ENCODE data around the gene TMEM184A. TPM values are rescaled to one million over a fixed set of nuclear protein-coding genes. Genes with fewer than 3 reads are reported as not detected.
A peak's percentile ranks its signal among the peaks of the same experiment; 100 is the strongest.
"Not testable (repeated sequence)": the region's sequence is repeated elsewhere in the genome, so short reads cannot be mapped to it uniquely, and the experiment has no call there.

Gene TMEM184A
- total RNA-seq, 4 donors from 2014 or later = 0.66 to 2.5 TPM; not detected in 2

DNA sequence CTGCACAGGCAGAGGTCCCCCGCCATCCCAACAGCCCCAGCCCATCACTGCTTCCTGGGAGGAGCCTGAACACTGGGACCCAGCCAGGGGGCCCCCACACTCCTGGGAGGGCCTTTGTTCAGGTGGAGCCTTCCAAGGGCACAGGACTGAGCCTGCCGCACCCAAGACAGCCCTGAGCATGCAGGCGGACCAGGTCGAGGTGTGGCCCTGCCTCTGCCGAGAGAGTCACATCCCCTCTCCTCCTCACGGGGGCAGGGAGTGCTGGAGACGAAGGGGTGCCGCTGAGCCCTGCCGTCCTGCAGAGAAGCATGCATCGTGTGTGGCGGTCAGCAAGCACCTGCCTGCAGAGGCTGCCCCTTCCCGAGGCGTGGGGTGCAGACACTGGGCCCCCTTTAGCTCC lies 32.8 kb downstream of the TMEM184A start:
- WGBS, 2 donors = 42 to 53% methylated on average over 2 of the region's 13 CpGs
- peaks cover 0 to 7% of the 10 kb centered on the region in 2 donors for H3K27me3 ChIP-seq
- DNase-seq (ENCODE audit: low spot score in 2 of 2) = no peak

GRCh38 chr7:1521456-1521855 lies 34.5 kb downstream of the TMEM184A start:
- Histone ChIP-seq H3K4me3 (no peak overlapping the region), H3K27me3 (peaks cover 0 to 7% of the 10 kb centered on the region in 2 donors), H3K27ac (no peak overlapping the region), H3K36me3 (no peaks in the 10 kb centered on the region), H3K4me1 (no peaks in the 10 kb centered on the region), H3K9me3 (peaks cover 0 to 9% (median 0%) of the 10 kb centered on the region in 4 donors)
- DNase-seq (ENCODE audit: low spot score in 2 of 2) = no peak
- WGBS, 2 donors = 83 to 86% methylated on average over 11 of the region's 11 CpGs
- TF ChIP-seq EP300 (IDR thresholded peaks at IDR 0.05) (no peak), POLR2A (IDR thresholded peaks at IDR 0.05) (no peak)
- TF ChIP-seq, protein P1, sequence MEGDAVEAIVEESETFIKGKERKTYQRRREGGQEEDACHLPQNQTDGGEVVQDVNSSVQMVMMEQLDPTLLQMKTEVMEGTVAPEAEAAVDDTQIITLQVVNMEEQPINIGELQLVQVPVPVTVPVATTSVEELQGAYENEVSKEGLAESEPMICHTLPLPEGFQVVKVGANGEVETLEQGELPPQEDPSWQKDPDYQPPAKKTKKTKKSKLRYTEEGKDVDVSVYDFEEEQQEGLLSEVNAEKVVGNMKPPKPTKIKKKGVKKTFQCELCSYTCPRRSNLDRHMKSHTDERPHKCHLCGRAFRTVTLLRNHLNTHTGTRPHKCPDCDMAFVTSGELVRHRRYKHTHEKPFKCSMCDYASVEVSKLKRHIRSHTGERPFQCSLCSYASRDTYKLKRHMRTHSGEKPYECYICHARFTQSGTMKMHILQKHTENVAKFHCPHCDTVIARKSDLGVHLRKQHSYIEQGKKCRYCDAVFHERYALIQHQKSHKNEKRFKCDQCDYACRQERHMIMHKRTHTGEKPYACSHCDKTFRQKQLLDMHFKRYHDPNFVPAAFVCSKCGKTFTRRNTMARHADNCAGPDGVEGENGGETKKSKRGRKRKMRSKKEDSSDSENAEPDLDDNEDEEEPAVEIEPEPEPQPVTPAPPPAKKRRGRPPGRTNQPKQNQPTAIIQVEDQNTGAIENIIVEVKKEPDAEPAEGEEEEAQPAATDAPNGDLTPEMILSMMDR (IDR thresholded peaks at IDR 0.05) = no peak

More for the DNA sequence above, 32.8 kb downstream of the TMEM184A start:
- no peaks in the 10 kb centered on the region for H3K36me3 ChIP-seq
- no peak overlapping the region for H3K4me3 ChIP-seq
- H3K9me3 ChIP-seq = peaks cover 0 to 9% (median 0%) of the 10 kb centered on the region in 4 donors
- TF ChIP-seq POLR2A (IDR thresholded peaks at IDR 0.05) (no peak), EP300 (IDR thresholded peaks at IDR 0.05) (no peak)
- TF ChIP-seq, protein P1 (IDR thresholded peaks at IDR 0.05) = no peak
- peak overlapping the region in 1 of 4 donors; percentile 60 for H3K27ac ChIP-seq
- no peaks in the 10 kb centered on the region for H3K4me1 ChIP-seq

DNA sequence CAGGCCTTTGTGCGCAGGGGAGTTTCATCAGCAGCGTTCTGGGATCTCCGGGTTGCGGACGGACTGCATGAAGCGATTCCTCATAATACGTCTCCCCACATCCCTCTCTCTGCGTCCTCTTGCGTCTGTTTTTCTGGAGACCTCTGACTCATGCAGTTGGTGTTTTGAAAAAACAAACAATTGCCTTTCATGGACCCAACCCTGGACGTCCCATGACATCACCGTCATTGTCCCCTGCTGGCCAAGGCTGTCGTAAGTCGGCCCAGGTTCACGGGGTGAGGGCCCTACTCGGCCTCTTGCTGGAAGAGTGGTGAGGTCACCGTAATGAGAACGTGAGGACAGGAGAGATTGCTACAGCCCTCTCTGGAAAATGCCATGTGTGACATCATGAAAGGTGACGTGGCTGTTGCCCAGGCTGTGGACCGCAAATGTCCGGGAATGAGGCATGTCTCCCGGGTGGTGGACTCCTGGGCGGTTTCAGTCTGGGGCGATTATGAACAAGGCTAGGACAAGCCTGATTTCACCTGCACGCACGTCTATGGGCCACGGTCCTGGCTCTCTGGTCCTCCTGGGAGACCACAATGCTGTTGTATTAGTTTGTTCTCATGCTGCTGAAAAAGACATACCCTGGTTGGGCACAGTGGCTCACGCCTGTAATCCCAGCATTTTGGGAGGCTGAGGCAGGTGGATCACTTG lies 35.3 kb downstream of the TMEM184A start:
- peaks cover 0 to 7% of the 10 kb centered on the region in 2 donors for H3K27me3 ChIP-seq
- H3K27ac ChIP-seq = peak overlapping the region in 2 of 4 donors; percentile 56 to 67
- no peak for DNase-seq (ENCODE audit: low spot score in 2 of 2)
- no peaks in the 10 kb centered on the region for H3K36me3 ChIP-seq
- no peak for TF ChIP-seq POLR2A (IDR thresholded peaks at IDR 0.05)
- TF ChIP-seq EP300 (IDR thresholded peaks at IDR 0.05) = no peak
- TF ChIP-seq, protein P1 (IDR thresholded peaks at IDR 0.05) = no peak
- WGBS, 2 donors = 57 to 67% methylated on average over 22 to 27 of the region's 27 CpGs
- H3K9me3 ChIP-seq = peaks cover 0 to 9% (median 0%) of the 10 kb centered on the region in 4 donors
- H3K4me1 ChIP-seq = no peaks in the 10 kb centered on the region
- no peak overlapping the region for H3K4me3 ChIP-seq

DNA sequence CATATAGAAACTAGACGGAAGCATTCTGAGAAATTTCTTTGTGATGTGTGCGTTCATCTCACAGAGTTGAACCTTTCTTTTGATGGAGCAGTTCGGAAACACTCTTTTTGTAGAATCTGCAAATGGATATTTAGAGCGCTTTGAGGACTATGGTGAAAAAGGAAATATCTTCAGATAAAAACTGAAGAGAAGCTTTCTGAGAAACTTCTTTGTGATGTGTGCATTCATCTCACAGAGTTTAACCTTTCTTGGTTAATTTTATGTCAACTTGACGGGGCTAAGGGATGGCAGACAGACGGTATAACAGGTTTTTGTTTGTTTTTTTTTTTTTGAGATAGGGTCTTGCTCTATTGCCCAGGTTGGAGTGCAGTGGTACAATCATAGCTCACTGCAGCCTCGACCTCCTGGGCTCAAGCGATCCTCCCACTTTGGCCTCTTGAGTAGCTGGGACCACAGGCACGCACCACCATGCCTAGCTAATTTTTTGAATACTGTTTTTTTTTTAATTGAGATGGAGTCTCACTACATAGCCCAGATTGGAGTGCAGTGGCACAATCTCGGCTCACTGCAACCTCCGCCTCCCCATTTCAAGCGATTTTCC lies 36.6 kb downstream of the TMEM184A start:
- H3K27ac ChIP-seq; DNase-seq (ENCODE audit: low spot score in 2 of 2); H3K36me3 ChIP-seq; H3K27me3 ChIP-seq; H3K4me3 ChIP-seq; H3K9me3 ChIP-seq; H3K4me1 ChIP-seq: not testable (repeated sequence)
- WGBS, 2 donors = 90 to 91% methylated on average over 12 of the region's 12 CpGs

DNA sequence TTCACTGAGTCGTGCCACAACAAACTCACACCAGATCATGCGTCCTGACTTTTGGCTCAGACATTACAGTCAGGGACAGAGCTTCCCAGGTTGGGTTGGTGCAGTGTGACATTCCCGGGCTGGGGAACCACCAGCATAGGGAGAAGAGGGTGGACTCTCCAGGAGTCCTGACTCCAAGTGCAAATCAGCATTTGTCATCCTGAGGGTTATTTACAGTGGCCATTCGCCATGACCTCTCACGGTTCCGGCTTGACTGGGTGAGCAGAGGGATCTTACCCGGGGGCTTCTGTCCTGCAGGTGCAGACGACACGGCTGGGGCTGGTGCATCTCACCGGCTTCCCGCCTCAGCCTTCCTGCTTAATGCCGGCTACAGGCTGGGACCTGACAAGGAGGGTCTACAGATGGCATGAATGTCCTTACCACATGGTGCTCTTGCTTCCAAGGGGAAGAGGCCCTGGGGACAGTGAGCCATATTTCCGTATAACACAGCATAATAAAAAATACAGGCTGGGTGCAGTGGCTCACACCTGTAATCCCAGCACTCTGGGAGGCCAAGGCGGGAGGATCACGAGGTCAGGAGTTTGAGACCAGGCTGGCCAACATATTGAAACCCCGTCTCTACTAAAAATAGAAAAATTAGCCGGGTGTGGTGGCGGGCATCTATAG lies 39.3 kb downstream of the TMEM184A start:
- TF ChIP-seq EP300 (IDR thresholded peaks at IDR 0.05) = no peak
- TF ChIP-seq POLR2A (IDR thresholded peaks at IDR 0.05) = no peak
- TF ChIP-seq, protein P1 (IDR thresholded peaks at IDR 0.05) = no peak
- DNase-seq (ENCODE audit: low spot score in 2 of 2) = no peak
- peaks cover 0 to 5% of the 10 kb centered on the region in 2 donors for H3K27me3 ChIP-seq
- H3K27ac ChIP-seq = no peak overlapping the region
- peaks cover 0 to 11% (median 7%) of the 10 kb centered on the region in 4 donors for H3K4me1 ChIP-seq
- peaks cover 0 to 9% (median 0%) of the 10 kb centered on the region in 4 donors for H3K9me3 ChIP-seq
- WGBS, 2 donors = 75 to 78% methylated on average over 18 of the region's 18 CpGs
- H3K36me3 ChIP-seq = no peaks in the 10 kb centered on the region
- H3K4me3 ChIP-seq = no peak overlapping the region

GRCh38 chr7:1515509-1515967 lies 40.5 kb downstream of the TMEM184A start:
- H3K4me3 ChIP-seq; H3K36me3 ChIP-seq; H3K27ac ChIP-seq; DNase-seq (ENCODE audit: low spot score in 2 of 2); H3K9me3 ChIP-seq: not testable (repeated sequence)
- Histone ChIP-seq H3K27me3 (peaks cover 0 to 13% of the 10 kb centered on the region in 2 donors), H3K4me1 (peaks cover 0 to 11% (median 7%) of the 10 kb centered on the region in 4 donors)
- WGBS, 2 donors = 71% methylated on average over 17 of the region's 17 CpGs
